ENCODE results near the gene MAD2L1BP. TPM values are rescaled to one million over a fixed set of nuclear protein-coding genes. Genes with fewer than 3 reads are reported as not detected.
A peak's percentile ranks its signal among the peaks of the same experiment; 100 is the strongest.

The MAD2L1BP gene
- total RNA-seq, 1 donor from 2014 or later, result 27.6 TPM

DNA sequence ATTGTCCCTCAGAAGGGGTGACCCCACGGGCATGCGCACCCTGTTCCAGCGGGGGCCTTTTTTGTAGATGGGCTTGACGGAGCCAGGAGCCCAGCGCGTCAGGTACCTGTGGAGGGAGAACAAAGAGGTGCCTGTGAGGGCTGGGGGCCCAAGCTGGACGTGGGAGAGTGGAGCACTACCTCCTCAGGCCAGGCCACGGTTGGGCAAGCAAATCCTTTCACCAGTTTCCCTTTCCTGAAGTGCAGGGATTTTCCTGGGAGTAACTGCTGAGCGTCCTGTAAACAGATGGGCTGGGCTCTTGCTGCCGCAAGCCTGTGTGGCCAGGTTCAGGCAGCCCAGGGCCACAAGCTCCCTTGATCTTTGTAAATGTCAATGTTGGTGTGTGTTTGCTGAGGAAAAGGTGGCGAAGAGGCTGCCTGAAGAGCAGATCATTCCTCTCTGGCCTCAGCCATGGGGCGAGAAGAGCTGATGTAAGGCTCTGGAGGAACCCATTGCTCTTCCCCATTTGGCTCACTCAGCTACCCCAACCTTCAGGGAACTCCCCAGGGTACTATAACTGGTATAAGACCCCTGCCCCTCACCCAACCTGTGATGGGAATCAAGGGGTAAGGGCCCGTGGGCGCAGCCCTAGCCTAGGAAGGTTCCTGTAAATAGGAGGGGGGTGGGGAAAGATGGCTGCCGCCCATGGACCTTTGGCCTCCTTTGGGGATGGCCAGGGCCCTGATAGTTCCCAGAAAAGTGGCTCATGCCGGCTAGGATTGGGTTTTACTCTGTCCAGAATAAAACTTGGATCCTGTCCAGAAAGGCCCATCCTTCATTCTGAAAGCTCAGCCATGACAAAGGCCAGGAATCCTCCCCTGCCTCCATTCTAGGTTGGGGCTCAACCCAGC lies 36.4 kb downstream of the MAD2L1BP start:
- H3K27ac ChIP-seq (replicated peaks), result peak overlapping the region; percentile 89
- intact Hi-C loops (cut with micrococcal nuclease), result no loop called here

DNA sequence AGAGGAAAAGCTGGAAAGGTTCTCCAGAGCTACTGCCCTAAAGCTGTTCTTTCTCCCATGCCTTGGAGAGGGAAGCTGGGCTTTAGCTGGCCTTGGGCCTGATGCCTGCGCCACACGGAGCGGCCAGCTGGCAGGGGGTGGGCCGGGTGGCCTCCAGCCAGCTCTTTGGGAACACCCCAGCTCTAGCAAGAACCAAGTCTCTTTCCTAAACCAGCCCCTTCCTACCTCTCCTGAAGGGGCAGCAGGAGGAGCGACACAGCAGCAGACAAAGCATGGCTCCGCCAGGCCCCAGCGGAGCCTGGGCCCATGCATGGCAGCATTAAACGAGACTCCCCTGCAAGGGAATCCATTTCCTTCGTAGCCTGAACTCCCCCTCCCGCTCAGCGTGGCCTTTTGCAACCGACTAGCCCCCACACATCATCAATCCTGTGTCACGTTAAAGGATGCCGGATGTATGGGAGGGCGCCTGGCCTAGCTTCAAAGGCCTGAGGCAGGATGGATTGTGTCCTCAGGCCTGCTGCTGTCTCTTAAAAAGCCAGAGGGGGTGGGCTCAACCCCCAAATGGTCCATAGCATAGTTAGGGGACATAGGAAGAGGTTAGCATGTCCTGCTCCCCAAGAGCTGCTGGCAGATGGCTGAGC lies 37.9 kb downstream of the MAD2L1BP start:
- Histone ChIP-seq H3K9me3 (replicated peaks) (no peaks in the 10 kb centered on the region), H3K4me3 (no peak overlapping the region), H3K27ac (replicated peaks) (peak overlapping the region; percentile 89), H3K4me1 (peaks cover 68% of the 10 kb centered on the region), H3K36me3 (peaks cover 85% of the 10 kb centered on the region), H3K27me3 (ENCODE audit: low read depth) (no peaks in the 10 kb centered on the region)
- TF ChIP-seq, protein P1, sequence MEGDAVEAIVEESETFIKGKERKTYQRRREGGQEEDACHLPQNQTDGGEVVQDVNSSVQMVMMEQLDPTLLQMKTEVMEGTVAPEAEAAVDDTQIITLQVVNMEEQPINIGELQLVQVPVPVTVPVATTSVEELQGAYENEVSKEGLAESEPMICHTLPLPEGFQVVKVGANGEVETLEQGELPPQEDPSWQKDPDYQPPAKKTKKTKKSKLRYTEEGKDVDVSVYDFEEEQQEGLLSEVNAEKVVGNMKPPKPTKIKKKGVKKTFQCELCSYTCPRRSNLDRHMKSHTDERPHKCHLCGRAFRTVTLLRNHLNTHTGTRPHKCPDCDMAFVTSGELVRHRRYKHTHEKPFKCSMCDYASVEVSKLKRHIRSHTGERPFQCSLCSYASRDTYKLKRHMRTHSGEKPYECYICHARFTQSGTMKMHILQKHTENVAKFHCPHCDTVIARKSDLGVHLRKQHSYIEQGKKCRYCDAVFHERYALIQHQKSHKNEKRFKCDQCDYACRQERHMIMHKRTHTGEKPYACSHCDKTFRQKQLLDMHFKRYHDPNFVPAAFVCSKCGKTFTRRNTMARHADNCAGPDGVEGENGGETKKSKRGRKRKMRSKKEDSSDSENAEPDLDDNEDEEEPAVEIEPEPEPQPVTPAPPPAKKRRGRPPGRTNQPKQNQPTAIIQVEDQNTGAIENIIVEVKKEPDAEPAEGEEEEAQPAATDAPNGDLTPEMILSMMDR (IDR thresholded peaks at IDR 0.05; ENCODE audit: borderline replicate concordance), result no peak
- no peak for DNase-seq
- intact Hi-C loops (cut with micrococcal nuclease), result no loop called here

More for the DNA sequence above, 36.4 kb downstream of the MAD2L1BP start:
- Histone ChIP-seq H3K9me3 (replicated peaks) (no peaks in the 10 kb centered on the region), H3K36me3 (peaks cover 70% of the 10 kb centered on the region), H3K4me3 (no peak overlapping the region), H3K27me3 (ENCODE audit: low read depth) (no peaks in the 10 kb centered on the region), H3K4me1 (peaks cover 76% of the 10 kb centered on the region)
- TF ChIP-seq, protein P1 (IDR thresholded peaks at IDR 0.05; ENCODE audit: borderline replicate concordance), result no peak
- no peak for DNase-seq

DNA sequence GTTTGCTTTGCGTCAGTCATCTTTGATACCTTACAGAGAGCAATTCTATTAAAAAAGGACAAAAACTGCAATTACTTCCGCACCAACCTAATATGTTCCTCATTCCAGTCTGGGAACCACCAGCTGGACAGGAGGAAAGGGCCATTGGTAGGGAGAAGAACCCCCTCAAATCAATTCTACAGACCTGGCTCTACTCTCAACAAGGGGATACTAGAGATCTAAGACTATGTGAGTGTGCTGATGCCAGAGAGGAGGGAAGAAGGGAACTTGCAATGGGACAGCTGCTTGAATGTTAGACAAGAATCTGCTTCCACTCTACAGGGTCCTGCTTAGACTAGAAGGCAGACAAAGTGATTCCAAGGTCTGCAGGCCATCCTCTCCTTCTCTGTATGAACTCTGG lies 38.7 kb downstream of the MAD2L1BP start:
- TF ChIP-seq, protein P1 (IDR thresholded peaks at IDR 0.05; ENCODE audit: borderline replicate concordance), result no peak
- Histone ChIP-seq H3K4me3 (no peak overlapping the region), H3K27me3 (ENCODE audit: low read depth) (no peaks in the 10 kb centered on the region), H3K9me3 (replicated peaks) (no peaks in the 10 kb centered on the region), H3K36me3 (peaks cover 90% of the 10 kb centered on the region), H3K4me1 (peaks cover 61% of the 10 kb centered on the region), H3K27ac (replicated peaks) (peak overlapping the region; percentile 89)
- DNase-seq, result no peak
- intact Hi-C loops (cut with micrococcal nuclease), result no loop called here

DNA sequence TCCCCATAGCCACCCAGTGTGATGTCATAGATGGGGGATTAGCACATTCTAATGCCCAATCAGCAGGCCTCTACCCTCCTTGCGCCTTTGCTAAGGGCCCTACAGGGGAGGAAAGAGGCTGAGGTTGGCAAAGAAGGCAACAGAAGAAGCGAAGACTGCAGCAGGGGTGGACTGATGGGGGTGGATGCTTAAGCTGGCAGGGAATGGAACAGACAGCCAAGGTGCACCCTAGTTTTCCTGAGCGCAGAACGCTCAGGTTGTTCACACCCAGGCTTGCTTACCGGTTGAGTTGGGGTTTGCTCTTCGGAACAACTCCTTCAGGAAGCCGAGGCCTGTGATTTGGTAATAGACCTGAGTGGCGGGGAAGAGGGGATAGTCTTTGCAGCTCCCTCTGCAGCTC lies 39.3 kb downstream of the MAD2L1BP start:
- peaks cover 92% of the 10 kb centered on the region for H3K36me3 ChIP-seq
- no peak overlapping the region for H3K4me3 ChIP-seq
- no peaks in the 10 kb centered on the region for H3K27me3 ChIP-seq (ENCODE audit: low read depth)
- peaks cover 57% of the 10 kb centered on the region for H3K4me1 ChIP-seq
- DNase-seq, result no peak
- TF ChIP-seq, protein P1 (IDR thresholded peaks at IDR 0.05; ENCODE audit: borderline replicate concordance), result no peak
- no peak overlapping the region for H3K27ac ChIP-seq (replicated peaks)
- no peaks in the 10 kb centered on the region for H3K9me3 ChIP-seq (replicated peaks)
- intact Hi-C loops (cut with micrococcal nuclease), result no loop called here

DNA sequence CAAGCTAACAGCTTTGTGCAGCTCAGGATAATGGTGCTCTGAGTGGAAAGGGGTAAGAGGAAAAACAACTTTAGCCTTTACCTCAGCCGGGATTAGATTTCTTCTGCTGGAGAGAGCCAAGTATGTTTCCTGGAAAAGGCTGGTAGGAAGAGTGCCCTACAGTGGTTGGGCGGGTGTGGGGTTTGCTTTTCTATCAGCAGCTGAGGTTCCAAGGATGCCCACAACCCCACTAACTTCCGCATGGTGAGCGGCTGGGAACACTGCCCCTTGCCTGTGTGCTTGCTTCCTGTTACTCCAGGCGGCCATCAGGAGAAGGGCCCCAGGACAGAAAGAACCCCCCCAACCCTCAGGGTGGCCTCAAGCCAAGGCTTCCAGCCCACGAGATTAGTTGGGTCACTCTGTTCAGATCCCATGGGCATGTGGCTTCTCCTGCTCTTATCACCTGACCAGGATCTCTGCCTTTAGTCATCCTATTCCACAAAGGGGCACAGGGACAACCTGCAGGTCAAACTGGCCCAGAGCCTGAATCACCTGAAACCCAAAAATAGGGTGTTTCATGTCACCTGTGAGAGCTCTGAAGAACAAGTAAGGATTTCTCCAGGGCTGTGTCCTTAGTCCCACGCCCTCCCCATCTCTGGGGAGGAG lies 41.4 kb downstream of the MAD2L1BP start:
- DNase-seq, result no peak
- H3K4me1 ChIP-seq, result peaks cover 58% of the 10 kb centered on the region
- no peaks in the 10 kb centered on the region for H3K9me3 ChIP-seq (replicated peaks)
- H3K36me3 ChIP-seq, result peaks cover 85% of the 10 kb centered on the region
- peak overlapping the region; percentile 7 for H3K27ac ChIP-seq (replicated peaks)
- H3K4me3 ChIP-seq, result no peak overlapping the region
- TF ChIP-seq, protein P1 (IDR thresholded peaks at IDR 0.05; ENCODE audit: borderline replicate concordance), result no peak
- intact Hi-C loops (cut with micrococcal nuclease), result no loop called here
- no peaks in the 10 kb centered on the region for H3K27me3 ChIP-seq (ENCODE audit: low read depth)

Data from left ventricle myocardium inferior (tissue), 1 donor.